GM18498 (cell line): ENCODE data around the gene HID1.
A peak's percentile ranks its signal among the peaks of the same experiment; 100 is the strongest.
"Not testable (repeated sequence)": the region's sequence is repeated elsewhere in the genome, so short reads cannot be mapped to it uniquely, and the experiment has no call there.

ENCODE experiments used
- ATAC-seq: cut with Tn5 transposase; IDR thresholded peaks from one replicate; pipeline ENCODE4 v1.9.1; 2021; ENCODE audit warnings: mild to moderate bottlenecking, moderate library complexity; ENCODE audit not compliant: unreplicated experiment

HID1 gene

GRCh38 chr17:74971069-74971841 is 1.3 kb downstream of the HID1 start:
- no peak for ATAC-seq

GRCh38 chr17:74970395-74970794 is 2.2 kb downstream of the HID1 start:
- ATAC-seq, result no peak

- ATAC-seq, result not testable (repeated sequence)
Measured at GRCh38 chr17:74969501-74969900, 3.1 kb downstream of the HID1 start.

GRCh38 chr17:74968361-74968780 is 4.2 kb downstream of the HID1 start:
- ATAC-seq, result no peak

GRCh38 chr17:74964988-74965622 is 7.5 kb downstream of the HID1 start:
- ATAC-seq, result no peak

GRCh38 chr17:74964246-74964761 is 8.3 kb downstream of the HID1 start:
- ATAC-seq, result no peak

GRCh38 chr17:74963656-74964055 is 8.9 kb downstream of the HID1 start:
- no peak for ATAC-seq

GRCh38 chr17:74962622-74963394 is 9.8 kb downstream of the HID1 start:
- no peak for ATAC-seq

GRCh38 chr17:74961657-74962350 is 10.8 kb downstream of the HID1 start:
- no peak for ATAC-seq

- ATAC-seq, result no peak
Measured at GRCh38 chr17:74960570-74961342, 11.8 kb downstream of the HID1 start.

GRCh38 chr17:74959826-74960515 is 12.6 kb downstream of the HID1 start:
- no peak for ATAC-seq

- peak; percentile 42 for ATAC-seq
Measured at GRCh38 chr17:74957935-74958740, 14.4 kb downstream of the HID1 start.

GRCh38 chr17:74956093-74956492 is 16.5 kb downstream of the HID1 start:
- no peak for ATAC-seq

GRCh38 chr17:74954665-74955421 is 17.7 kb downstream of the HID1 start:
- ATAC-seq, result no peak

- ATAC-seq, result no peak
Measured at GRCh38 chr17:74954115-74954514, 18.4 kb downstream of the HID1 start.

- ATAC-seq, result no peak
Measured at GRCh38 chr17:74953134-74953687, 19.3 kb downstream of the HID1 start.

- ATAC-seq, result no peak
Measured at GRCh38 chr17:74952431-74953133, 20.0 kb downstream of the HID1 start.
